H1 (cell line): ENCODE measurements around the gene FPGS. TPM values are rescaled to one million over a fixed set of nuclear protein-coding genes. Genes with fewer than 3 reads are reported as not detected.
A peak's percentile ranks its signal among the peaks of the same experiment; 100 is the strongest.

Experiments
- CHD7 ChIP-seq: fragments of 300-600 bp; sonication (generic); IDR thresholded peaks from 2 replicates; pipeline ENCODE4 v1.7.1; 2012; ENCODE audit warnings: low read length, moderate library complexity, mild to moderate bottlenecking, inconsistent platforms; ENCODE audit not compliant: insufficient replicate concordance
- CREB1 ChIP-seq: IDR thresholded peaks from 2 replicates; pipeline ENCODE4 v1.6.1; 2012; ENCODE audit warnings: inconsistent platforms
- CTCF ChIP-seq, 3 experiments: IDR thresholded peaks; 1 replicate in 2 of 3; 2 replicates in 1 of 3; pipeline versions ENCODE4 v1.5.1 to v1.6.1; 2011; ENCODE audit warnings: low read length in 3 of 3, mild to moderate bottlenecking in 3 of 3, inconsistent platforms in 2 of 3, low read depth in 1 of 3, moderate library complexity in 1 of 3; ENCODE audit not compliant: insufficient read depth in 1 of 3; ENCODE audit errors: control extremely low read depth in 1 of 3
- EGR1 ChIP-seq: IDR thresholded peaks from 2 replicates; pipeline ENCODE4 v1.6.1; 2011; ENCODE audit warnings: low read depth, low read length, borderline replicate concordance
- JUND ChIP-seq: IDR thresholded peaks from 2 replicates; pipeline ENCODE4 v1.6.1; 2011; ENCODE audit warnings: mild to moderate bottlenecking, improper control_type of control experiment, low read length
- SP2 ChIP-seq: IDR thresholded peaks from 2 replicates; pipeline ENCODE4 v1.6.1; 2012; ENCODE audit warnings: mild to moderate bottlenecking, low read length, inconsistent platforms
- SP4 ChIP-seq: IDR thresholded peaks from 2 replicates; pipeline ENCODE4 v1.6.1; 2012; ENCODE audit warnings: low read length, inconsistent platforms
- polyA plus RNA-seq, 7 experiments: library from polyadenylated mRNA; depleted of rRNA in 3 of 7; stranded (reverse) in 5 of 7; unstranded in 2 of 7; fragments of >200 nt in 5 of 7; fragments of 200-250 nt in 2 of 7; gene quantifications; 1 replicate in 5 of 7; 2 replicates in 1 of 7; 4 replicates in 1 of 7; pipeline versions ENCODE4 v1.2.1 to v1.2.3, GENCODE V29; 2011 to 2013; ENCODE audit warnings: missing spikeins in 2 of 7, mixed read lengths in 2 of 7
- total RNA-seq: library from RNA; stranded (reverse); fragmentation: NEBNext Ultra II Directional; extraction: Animal tissue kit (Norgen Biotek cat#: 25700); gene quantifications from 2 replicates; pipeline ENCODE4 v1.2.1, GENCODE V29; 2021

FPGS gene
- total and polyA plus RNA-seq, 2 of the 8 experiments (the other 6 are each of a cell fraction or from before 2014, with no cell fraction given), result 62.4 to 83.0 TPM

DNA sequence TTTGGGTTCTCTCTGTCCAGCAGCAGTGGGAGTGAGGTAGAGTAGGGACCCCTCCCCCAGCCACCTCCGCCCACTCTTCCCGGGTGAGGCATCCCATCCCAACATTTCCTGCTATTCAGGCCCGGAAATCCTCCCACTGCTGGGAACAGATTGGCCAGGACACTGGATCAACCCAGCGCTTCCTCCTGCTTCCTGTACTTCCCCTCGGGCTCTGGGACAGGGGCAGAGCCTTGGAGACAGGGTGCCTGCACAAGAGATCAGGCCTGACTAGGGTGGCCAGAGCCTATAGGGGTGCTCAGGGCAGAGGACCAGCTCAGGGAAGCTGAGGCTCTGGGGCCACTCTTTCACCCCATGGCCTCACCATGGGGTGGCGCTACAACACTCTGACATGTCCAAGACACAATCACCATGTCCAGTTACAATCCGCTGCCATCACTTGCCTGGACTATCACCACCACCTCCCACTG lies 38.7 kb upstream of the FPGS start (continued):
- no peak for TF ChIP-seq CHD7
- no peak for TF ChIP-seq SP4
- TF ChIP-seq CREB1, result 0 out of 2 replicates have a peak, but pooled peaks have one; percentile 18
- TF ChIP-seq JUND, result no peak
- TF ChIP-seq EGR1, result peak; percentile 80; the same call in 1 of the 2 replicates
- TF ChIP-seq SP2, result no peak
- peak; percentile 76 to 89 (median 77) for TF ChIP-seq CTCF (IDR thresholded peaks at IDR 0.05; ENCODE audit: control extremely low read depth in 1 of 3, insufficient read depth in 1 of 3, low read depth in 1 of 3, low read length in 3 of 3)
